ENCODE results near the gene BOLL.

- TF ChIP-seq CTCF (IDR thresholded peaks at IDR 0.05) = peak; percentile 85
- TF ChIP-seq ZFX (IDR thresholded peaks at IDR 0.05; ENCODE audit: borderline replicate concordance) = no peak
These were observed 7.2 kb downstream of the BOLL start for GRCh38 chr2:197777823-197778407.
